Measurements from ENCODE around the gene AQP12B. TPM values are rescaled to one million over a fixed set of nuclear protein-coding genes. Genes with fewer than 3 reads are reported as not detected.

Gene AQP12B
- total and polyA plus RNA-seq, 2 experiments from 2014 or later, result not detected

- Histone ChIP-seq H3K4me3 (no peak overlapping the region), H3K4me1 (ENCODE audit: insufficient read depth) (no peaks in the 10 kb centered on the region), H3K9me2 (ENCODE audit: insufficient read depth) (no peaks in the 10 kb centered on the region), H3F3A (ENCODE audit: insufficient read depth) (no peaks in the 10 kb centered on the region), H3K79me2 (ENCODE audit: insufficient read depth) (no peaks in the 10 kb centered on the region), H4K20me1 (ENCODE audit: insufficient read depth) (no peaks in the 10 kb centered on the region), H3K36me3 (ENCODE audit: low read depth) (no peaks in the 10 kb centered on the region), H3K9me3 (ENCODE audit: low read depth) (no peaks in the 10 kb centered on the region), H3K27ac (no peak overlapping the region), H3K27me3 (replicated peaks; ENCODE audit: insufficient read depth) (peaks cover 8% of the 10 kb centered on the region; the same call in 1 of the 2 replicates), H3K4me2 (ENCODE audit: unreplicated experiment) (no peak overlapping the region), H3K9ac (no peak overlapping the region), H2AFZ (no peak overlapping the region)
- no peak for TF ChIP-seq EZH2phosphoT487 (IDR thresholded peaks at IDR 0.05; ENCODE audit: insufficient read depth, low read depth)
- no peak for TF ChIP-seq EZH2 (IDR thresholded peaks at IDR 0.05; ENCODE audit: insufficient read depth, poor library complexity, severe bottlenecking)
- peak; percentile 46 for DNase-seq
- 33 to 39% methylated on average over 7 of the region's 7 CpGs for WGBS, 2 experiments (ENCODE audit: low coverage in 1 of 2, low lambda C conversion rate in 2 of 2, missing lambda C conversion rate in 2 of 2)
- in situ Hi-C loops (cut with MboI), result no loop called here
Measured at GRCh38 chr2:240728827-240729226, 46.1 kb upstream of the AQP12B start.

DNA sequence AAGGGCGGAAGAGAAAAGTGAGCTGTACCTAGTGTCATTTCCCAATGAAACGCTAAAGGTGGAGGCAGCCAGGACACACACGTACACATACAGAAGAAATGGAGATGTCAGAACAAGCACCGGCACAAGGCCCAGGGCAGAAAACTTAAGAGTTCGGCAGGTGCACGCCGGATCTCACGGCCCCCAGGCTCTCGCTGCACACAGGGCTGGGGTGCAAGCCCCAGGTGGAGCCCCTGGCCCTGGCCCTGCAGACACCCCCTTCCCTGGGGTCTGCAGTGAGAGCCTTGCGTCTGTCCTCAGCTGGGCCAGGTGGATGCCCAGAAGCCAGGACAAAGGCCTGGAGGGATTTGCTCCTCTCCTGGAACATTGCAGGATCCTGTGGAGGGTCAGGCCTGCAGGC, 45.7 kb upstream of the AQP12B start:
- in situ Hi-C loops (cut with MboI), result no loop called here
- 72 to 81% methylated on average over 10 of the region's 10 CpGs for WGBS, 2 experiments (ENCODE audit: low coverage in 1 of 2, low lambda C conversion rate in 2 of 2, missing lambda C conversion rate in 2 of 2)
- Histone ChIP-seq H3K9me3 (ENCODE audit: low read depth) (no peaks in the 10 kb centered on the region), H3K79me2 (ENCODE audit: insufficient read depth) (no peaks in the 10 kb centered on the region), H2AFZ (no peak overlapping the region), H3K4me3 (no peak overlapping the region), H3K27ac (no peak overlapping the region), H3K9me2 (ENCODE audit: insufficient read depth) (no peaks in the 10 kb centered on the region), H3K4me1 (ENCODE audit: insufficient read depth) (no peaks in the 10 kb centered on the region), H3K27me3 (replicated peaks; ENCODE audit: insufficient read depth) (peaks cover 8% of the 10 kb centered on the region; the same call in 1 of the 2 replicates), H3K36me3 (ENCODE audit: low read depth) (no peaks in the 10 kb centered on the region), H3K9ac (no peak overlapping the region), H3F3A (ENCODE audit: insufficient read depth) (no peaks in the 10 kb centered on the region), H4K20me1 (ENCODE audit: insufficient read depth) (no peaks in the 10 kb centered on the region), H3K4me2 (ENCODE audit: unreplicated experiment) (no peak overlapping the region)
- no peak for DNase-seq
- TF ChIP-seq EZH2 (IDR thresholded peaks at IDR 0.05; ENCODE audit: insufficient read depth, poor library complexity, severe bottlenecking), result no peak
- no peak for TF ChIP-seq EZH2phosphoT487 (IDR thresholded peaks at IDR 0.05; ENCODE audit: insufficient read depth, low read depth)

DNA sequence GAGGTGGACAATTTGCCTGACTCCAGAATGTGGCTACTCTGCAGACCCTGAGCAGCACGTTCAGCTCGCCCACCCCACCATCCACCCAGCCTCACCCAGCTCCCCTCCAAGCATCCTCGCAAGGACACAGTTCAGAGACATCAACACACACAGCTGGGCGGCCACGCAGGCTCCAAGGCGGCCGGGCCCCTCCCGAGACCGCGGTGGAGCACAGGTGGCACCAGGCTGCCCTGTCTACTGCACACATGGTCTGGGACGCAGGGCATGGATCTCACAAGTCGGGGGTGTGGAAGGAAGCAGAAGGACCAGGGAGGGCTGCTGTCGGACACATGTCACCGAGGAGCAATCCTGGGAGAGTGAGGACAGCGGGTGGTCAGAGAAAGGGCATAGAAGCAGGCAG, 45.2 kb upstream of the AQP12B start:
- no peaks in the 10 kb centered on the region for H3K36me3 ChIP-seq (ENCODE audit: low read depth)
- H3K27me3 ChIP-seq (replicated peaks; ENCODE audit: insufficient read depth), result peaks cover 8% of the 10 kb centered on the region; the same call in 1 of the 2 replicates
- no peak overlapping the region for H3K4me2 ChIP-seq (ENCODE audit: unreplicated experiment)
- H3K4me1 ChIP-seq (ENCODE audit: insufficient read depth), result no peaks in the 10 kb centered on the region
- no peak overlapping the region for H2AFZ ChIP-seq
- no peak overlapping the region for H3K27ac ChIP-seq
- no peaks in the 10 kb centered on the region for H4K20me1 ChIP-seq (ENCODE audit: insufficient read depth)
- 56 to 58% methylated on average over 14 to 15 of the region's 15 CpGs for WGBS, 2 experiments (ENCODE audit: low coverage in 1 of 2, low lambda C conversion rate in 2 of 2, missing lambda C conversion rate in 2 of 2)
- no peaks in the 10 kb centered on the region for H3K9me3 ChIP-seq (ENCODE audit: low read depth)
- no peak for DNase-seq
- in situ Hi-C loops (cut with MboI), result no loop called here
- no peak for TF ChIP-seq EZH2phosphoT487 (IDR thresholded peaks at IDR 0.05; ENCODE audit: insufficient read depth, low read depth)
- no peak for TF ChIP-seq EZH2 (IDR thresholded peaks at IDR 0.05; ENCODE audit: insufficient read depth, poor library complexity, severe bottlenecking)
- no peaks in the 10 kb centered on the region for H3K9me2 ChIP-seq (ENCODE audit: insufficient read depth)
- no peak overlapping the region for H3K9ac ChIP-seq
- no peaks in the 10 kb centered on the region for H3K79me2 ChIP-seq (ENCODE audit: insufficient read depth)
- H3F3A ChIP-seq (ENCODE audit: insufficient read depth), result no peaks in the 10 kb centered on the region
- no peak overlapping the region for H3K4me3 ChIP-seq

GRCh38 chr2:240727439-240727838, 44.8 kb upstream of the AQP12B start:
- H3K4me2 ChIP-seq (ENCODE audit: unreplicated experiment), result no peak overlapping the region
- H4K20me1 ChIP-seq (ENCODE audit: insufficient read depth), result no peaks in the 10 kb centered on the region
- no peaks in the 10 kb centered on the region for H3K79me2 ChIP-seq (ENCODE audit: insufficient read depth)
- WGBS, 2 experiments (ENCODE audit: low coverage in 1 of 2, low lambda C conversion rate in 2 of 2, missing lambda C conversion rate in 2 of 2), result 65 to 77% methylated on average over 14 of the region's 14 CpGs
- no peak for DNase-seq
- in situ Hi-C loops (cut with MboI), result no loop called here
- H3K27me3 ChIP-seq (replicated peaks; ENCODE audit: insufficient read depth), result peaks cover 8% of the 10 kb centered on the region; the same call in 1 of the 2 replicates
- no peak overlapping the region for H3K9ac ChIP-seq
- no peak overlapping the region for H3K4me3 ChIP-seq
- H3F3A ChIP-seq (ENCODE audit: insufficient read depth), result no peaks in the 10 kb centered on the region
- H3K9me3 ChIP-seq (ENCODE audit: low read depth), result no peaks in the 10 kb centered on the region
- H3K9me2 ChIP-seq (ENCODE audit: insufficient read depth), result no peaks in the 10 kb centered on the region
- TF ChIP-seq EZH2phosphoT487 (IDR thresholded peaks at IDR 0.05; ENCODE audit: insufficient read depth, low read depth) (no peak), EZH2 (IDR thresholded peaks at IDR 0.05; ENCODE audit: insufficient read depth, poor library complexity, severe bottlenecking) (no peak)
- no peak overlapping the region for H3K27ac ChIP-seq
- no peak overlapping the region for H2AFZ ChIP-seq
- H3K36me3 ChIP-seq (ENCODE audit: low read depth), result no peaks in the 10 kb centered on the region
- H3K4me1 ChIP-seq (ENCODE audit: insufficient read depth), result no peaks in the 10 kb centered on the region

DNA sequence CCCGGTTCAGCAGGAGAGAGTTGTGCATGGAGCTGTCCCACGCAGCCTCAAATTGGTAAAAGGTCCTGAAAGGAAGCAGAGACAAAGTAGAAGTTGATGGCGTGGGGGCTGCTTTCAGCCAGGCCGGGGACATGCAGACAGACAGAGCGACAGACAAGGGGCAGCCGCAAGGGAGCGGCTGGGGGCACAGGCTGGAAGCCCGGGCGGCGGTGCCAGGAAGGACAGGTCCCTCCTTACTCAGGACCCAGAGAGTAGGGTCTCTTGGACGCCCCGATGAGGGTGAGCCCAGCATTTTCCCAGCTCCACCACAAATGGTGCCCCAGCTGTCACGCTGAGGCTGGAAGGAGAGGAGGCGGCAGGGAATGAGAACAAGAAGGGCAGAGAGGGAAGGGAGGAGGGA, 44.2 kb upstream of the AQP12B start:
- Histone ChIP-seq H3K4me3 (no peak overlapping the region), H3K9me3 (ENCODE audit: low read depth) (no peaks in the 10 kb centered on the region), H3K27ac (no peak overlapping the region), H3K9me2 (ENCODE audit: insufficient read depth) (no peaks in the 10 kb centered on the region), H3K36me3 (ENCODE audit: low read depth) (no peaks in the 10 kb centered on the region), H3K4me2 (ENCODE audit: unreplicated experiment) (no peak overlapping the region), H3K79me2 (ENCODE audit: insufficient read depth) (no peaks in the 10 kb centered on the region), H3K9ac (no peak overlapping the region), H4K20me1 (ENCODE audit: insufficient read depth) (no peaks in the 10 kb centered on the region), H3K27me3 (replicated peaks; ENCODE audit: insufficient read depth) (peaks cover 8% of the 10 kb centered on the region; the same call in 1 of the 2 replicates), H2AFZ (no peak overlapping the region), H3K4me1 (ENCODE audit: insufficient read depth) (no peaks in the 10 kb centered on the region), H3F3A (ENCODE audit: insufficient read depth) (no peaks in the 10 kb centered on the region)
- TF ChIP-seq EZH2phosphoT487 (IDR thresholded peaks at IDR 0.05; ENCODE audit: insufficient read depth, low read depth) (no peak), EZH2 (IDR thresholded peaks at IDR 0.05; ENCODE audit: insufficient read depth, poor library complexity, severe bottlenecking) (no peak)
- WGBS, 2 experiments (ENCODE audit: low coverage in 1 of 2, low lambda C conversion rate in 2 of 2, missing lambda C conversion rate in 2 of 2), result 60 to 66% methylated on average over 14 of the region's 14 CpGs
- in situ Hi-C loops (cut with MboI), result no loop called here
- DNase-seq, result no peak

Measured in GM23248 (cell line).